ENCODE data around the gene PRAC2. TPM values are rescaled to one million over a fixed set of nuclear protein-coding genes. Genes with fewer than 3 reads are reported as not detected.

PRAC2 gene
- total RNA-seq (2022) (not detected in 2 replicates), Bru-seq, nascent RNA (percentile 19 among the genes with signal in this experiment), BruChase-seq, experiment 1, labeled RNA remaining after a 6-hour chase (not detected), BruChase-seq, experiment 2, labeled RNA remaining after a 2-hour chase (not detected)
- long read RNA-seq, partial matches to known transcripts = 0 of 1 reads
- long read RNA-seq, other reads (novel, unspliced or antisense) = 0 of 1 reads

DNA sequence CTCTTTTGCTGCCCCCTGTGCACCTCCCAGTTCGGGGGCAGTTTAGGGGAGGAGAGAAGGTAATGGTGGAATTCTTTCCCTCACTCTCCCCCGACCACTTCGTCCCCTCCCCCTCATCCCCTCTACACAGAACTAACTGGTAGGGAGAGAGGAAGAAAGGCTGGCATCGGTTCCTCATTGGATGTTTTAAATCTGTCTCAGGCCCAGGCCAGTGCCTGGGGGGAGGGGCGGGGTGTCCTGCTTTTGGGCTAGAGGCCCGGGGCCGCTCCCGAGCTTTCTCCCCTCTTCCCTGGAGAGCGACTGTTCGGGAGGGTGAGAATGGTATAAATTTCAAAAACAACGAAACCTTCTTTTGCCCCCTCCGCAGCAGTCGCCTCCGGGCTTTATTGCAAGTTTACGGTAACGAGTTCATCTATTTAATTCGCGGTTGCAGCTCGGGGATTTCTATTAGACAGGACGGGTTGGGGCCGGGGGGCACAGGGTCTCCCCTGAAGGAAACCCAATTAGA is at the start of gene PRAC2:
TSS of gene PRAC2 (plus strand) at position 271 of the 508 bp plus-strand sequence. CDS start 1,226 bp downstream, outside the sequence.
- Mint-ChIP-seq H3K9me3 (ENCODE audit: low read depth, unreplicated experiment) (no peaks in the 10 kb centered on the region), H3K4me1 (ENCODE audit: low read depth, unreplicated experiment) (peaks cover 11% of the 10 kb centered on the region), H3K27me3 (ENCODE audit: unreplicated experiment) (peaks cover 31% of the 10 kb centered on the region), H3K27ac (ENCODE audit: unreplicated experiment) (no peak within 1 kb of the TSS), H3K4me3 (ENCODE audit: low read depth, unreplicated experiment) (peak within 1 kb of the TSS; percentile 34), H3K36me3 (ENCODE audit: insufficient read depth, unreplicated experiment) (peaks cover 6% of the 10 kb centered on the region)
- no TSS peak for BruUV-seq (replicated peaks)
- CTCF ChIA-PET = interaction anchor here (0.6 to 3.9 kb wide), 7 partner anchors 12 to 310 kb away, joined by 3 to 82 read pairs (median 11); no protein-coding TSS in a partner anchor
- intact Hi-C loops (cut with micrococcal nuclease; ENCODE audit: unreplicated experiment) = no loop called here
- TF ChIP-seq, protein P1, sequence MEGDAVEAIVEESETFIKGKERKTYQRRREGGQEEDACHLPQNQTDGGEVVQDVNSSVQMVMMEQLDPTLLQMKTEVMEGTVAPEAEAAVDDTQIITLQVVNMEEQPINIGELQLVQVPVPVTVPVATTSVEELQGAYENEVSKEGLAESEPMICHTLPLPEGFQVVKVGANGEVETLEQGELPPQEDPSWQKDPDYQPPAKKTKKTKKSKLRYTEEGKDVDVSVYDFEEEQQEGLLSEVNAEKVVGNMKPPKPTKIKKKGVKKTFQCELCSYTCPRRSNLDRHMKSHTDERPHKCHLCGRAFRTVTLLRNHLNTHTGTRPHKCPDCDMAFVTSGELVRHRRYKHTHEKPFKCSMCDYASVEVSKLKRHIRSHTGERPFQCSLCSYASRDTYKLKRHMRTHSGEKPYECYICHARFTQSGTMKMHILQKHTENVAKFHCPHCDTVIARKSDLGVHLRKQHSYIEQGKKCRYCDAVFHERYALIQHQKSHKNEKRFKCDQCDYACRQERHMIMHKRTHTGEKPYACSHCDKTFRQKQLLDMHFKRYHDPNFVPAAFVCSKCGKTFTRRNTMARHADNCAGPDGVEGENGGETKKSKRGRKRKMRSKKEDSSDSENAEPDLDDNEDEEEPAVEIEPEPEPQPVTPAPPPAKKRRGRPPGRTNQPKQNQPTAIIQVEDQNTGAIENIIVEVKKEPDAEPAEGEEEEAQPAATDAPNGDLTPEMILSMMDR (IDR thresholded peaks at IDR 0.05; ENCODE audit: unreplicated experiment) = no peak
- no peak for DNase-seq

DNA sequence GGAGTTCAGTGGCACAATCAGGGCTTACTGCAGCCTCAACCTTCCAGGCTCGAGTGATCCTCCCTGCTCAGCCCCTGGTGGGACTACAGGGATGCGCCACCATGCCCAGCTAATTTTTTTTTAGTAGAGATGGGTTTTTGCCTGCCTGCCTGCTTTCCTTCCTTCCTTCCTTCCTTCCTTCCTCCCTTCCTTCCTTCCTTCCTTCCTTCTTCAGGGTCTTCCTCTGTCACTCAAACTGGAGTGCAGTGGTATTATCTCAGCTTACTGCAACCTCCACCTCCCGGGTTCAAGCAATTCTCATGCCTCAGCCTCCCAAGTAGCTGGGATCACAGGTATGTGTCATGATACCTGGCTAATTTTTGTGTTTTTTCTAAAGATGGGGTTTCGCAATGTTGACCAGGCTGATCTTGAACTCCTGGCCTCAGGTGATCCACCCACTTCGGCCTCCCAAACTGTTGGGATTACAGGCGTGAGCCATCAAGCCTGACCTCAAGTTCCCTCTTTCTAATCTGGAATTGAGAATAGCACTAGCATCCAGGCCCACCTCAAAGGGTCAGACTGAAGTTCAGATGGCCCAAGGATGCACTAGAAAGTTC is 45.9 kb upstream of the PRAC2 start:
- no peak for DNase-seq
- Mint-ChIP-seq H3K36me3 (ENCODE audit: insufficient read depth, unreplicated experiment) (no peaks in the 10 kb centered on the region), H3K4me1 (ENCODE audit: low read depth, unreplicated experiment) (no peaks in the 10 kb centered on the region), H3K27ac (ENCODE audit: unreplicated experiment) (no peak overlapping the region), H3K9me3 (ENCODE audit: low read depth, unreplicated experiment) (no peaks in the 10 kb centered on the region), H3K4me3 (ENCODE audit: low read depth, unreplicated experiment) (no peak overlapping the region), H3K27me3 (ENCODE audit: unreplicated experiment) (no peaks in the 10 kb centered on the region)
- BruUV-seq (replicated peaks) = no TSS peak
- TF ChIP-seq, protein P1 (IDR thresholded peaks at IDR 0.05; ENCODE audit: unreplicated experiment) = no peak
- intact Hi-C loops (cut with micrococcal nuclease; ENCODE audit: unreplicated experiment) = no loop called here
- CTCF ChIA-PET = interaction anchor here (4.3 to 4.9 kb wide), 2 partner anchors 47 to 202 kb away, joined by 36 to 106 read pairs; no protein-coding TSS in a partner anchor

DNA sequence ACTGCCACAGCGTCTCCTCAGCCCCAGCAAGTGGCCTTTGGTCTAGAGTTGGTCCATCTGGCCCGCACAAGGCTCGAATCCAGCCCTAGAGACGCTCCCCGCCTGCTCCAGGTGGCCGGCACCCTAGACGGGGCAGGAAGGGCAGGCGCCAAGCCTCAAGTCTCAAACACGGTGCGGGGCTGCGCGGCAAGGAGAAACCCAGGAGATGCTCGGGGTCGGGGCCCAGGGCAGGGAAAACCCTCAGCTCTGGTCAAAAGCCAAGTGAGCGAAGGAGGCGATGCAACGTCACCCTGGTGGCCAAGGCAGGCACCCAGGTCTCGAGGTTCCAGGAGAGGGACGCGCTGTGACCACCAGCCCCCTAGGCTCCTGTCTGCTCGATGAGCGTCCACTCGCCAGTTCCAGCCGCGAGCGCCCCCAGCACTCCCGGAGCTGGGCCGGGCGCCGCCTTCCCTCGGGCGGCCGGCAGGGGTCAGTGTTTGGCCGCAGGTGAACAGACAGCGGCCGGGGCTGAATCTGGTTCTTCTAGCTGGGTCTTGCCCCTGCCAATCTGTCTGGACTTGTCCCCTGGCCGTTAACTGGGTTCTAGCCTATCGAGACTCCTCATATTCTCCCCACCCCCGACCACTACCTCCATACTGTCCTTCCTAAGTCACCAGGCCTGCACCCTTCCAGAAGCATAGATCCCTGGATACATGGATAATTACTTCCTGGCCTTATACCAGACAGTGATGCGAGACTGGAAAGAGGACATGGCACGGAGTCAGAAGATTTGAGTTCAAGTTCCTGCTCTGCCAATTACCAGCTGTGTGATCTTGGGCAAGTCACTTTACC is 44.6 kb upstream of the PRAC2 start:
- Mint-ChIP-seq H3K27me3 (ENCODE audit: unreplicated experiment) (no peaks in the 10 kb centered on the region), H3K9me3 (ENCODE audit: low read depth, unreplicated experiment) (no peaks in the 10 kb centered on the region), H3K27ac (ENCODE audit: unreplicated experiment) (no peak overlapping the region), H3K36me3 (ENCODE audit: insufficient read depth, unreplicated experiment) (no peaks in the 10 kb centered on the region), H3K4me1 (ENCODE audit: low read depth, unreplicated experiment) (no peaks in the 10 kb centered on the region), H3K4me3 (ENCODE audit: low read depth, unreplicated experiment) (peak overlapping the region; percentile 10)
- DNase-seq = peak; percentile 92
- TF ChIP-seq, protein P1 (IDR thresholded peaks at IDR 0.05; ENCODE audit: unreplicated experiment) = peak; percentile 99
- CTCF ChIA-PET = interaction anchor here (0.6 to 4.9 kb wide), 29 partner anchors 11 to 613 kb away, joined by 3 to 106 read pairs (median 5); partner anchors contain the start of genes ATP5MC1, HOXB13 and TTLL6
- BruUV-seq (replicated peaks) = no TSS peak
- intact Hi-C loops (cut with micrococcal nuclease; ENCODE audit: unreplicated experiment) = loop anchor here (1.0 to 2.0 kb wide), 3 partner anchors 46 to 201 kb away; no protein-coding TSS in a partner anchor

Data from Calu3 (cell line).